ENCODE results near the gene CROCC2.

- no peak for TF ChIP-seq POLR2AphosphoS5 (IDR thresholded peaks at IDR 0.05; ENCODE audit: low read depth, low read length)
- TF ChIP-seq POLR2A (IDR thresholded peaks at IDR 0.05; ENCODE audit: low read depth, low read length): no peak
- no peak for TF ChIP-seq TAF1 (IDR thresholded peaks at IDR 0.05; ENCODE audit: borderline replicate concordance, low read depth, low read length)
These were observed 88.2 kb downstream of the CROCC2 start for GRCh38 chr2:240994171-240994896.

Measured in GM12892 (cell line).